MV-4-11 (cell line): Measurements from ENCODE around the gene P2RY2.

Source experiments
- DNase-seq: peaks from one replicate; lab custom pipeline; 2025; lab: John Stamatoyannopoulos, UW

P2RY2 gene

GRCh38 chr11:73244589-73245240, 26.6 kb downstream of the P2RY2 start:
- DNase-seq = no peak

- no peak for DNase-seq
Observed at GRCh38 chr11:73245461-73245860, 27.4 kb downstream of the P2RY2 start.

- no peak for DNase-seq
Observed at GRCh38 chr11:73246303-73246702, 28.2 kb downstream of the P2RY2 start.

GRCh38 chr11:73248526-73249185, 30.6 kb downstream of the P2RY2 start:
- no peak for DNase-seq

GRCh38 chr11:73249304-73249703, 31.2 kb downstream of the P2RY2 start:
- no peak for DNase-seq

- DNase-seq = peak; percentile 35
Observed at GRCh38 chr11:73249853-73250783, 32.0 kb downstream of the P2RY2 start.

GRCh38 chr11:73252577-73253191, 34.6 kb downstream of the P2RY2 start:
- peak; percentile 34 for DNase-seq

GRCh38 chr11:73257342-73258103, 39.4 kb downstream of the P2RY2 start:
- no peak for DNase-seq

GRCh38 chr11:73258104-73259035, 40.3 kb downstream of the P2RY2 start:
- no peak for DNase-seq

GRCh38 chr11:73259406-73260126, 41.5 kb downstream of the P2RY2 start:
- no peak for DNase-seq

- no peak for DNase-seq
Observed at GRCh38 chr11:73260127-73260457, 42.0 kb downstream of the P2RY2 start.

- no peak for DNase-seq
Observed at GRCh38 chr11:73262851-73263495, 44.9 kb downstream of the P2RY2 start.

GRCh38 chr11:73263640-73264039, 45.6 kb downstream of the P2RY2 start:
- no peak for DNase-seq

- no peak for DNase-seq
Observed at GRCh38 chr11:73265278-73265810, 47.3 kb downstream of the P2RY2 start.

- no peak for DNase-seq
Observed at GRCh38 chr11:73265853-73266645, 48.0 kb downstream of the P2RY2 start.

GRCh38 chr11:73266646-73267020, 48.6 kb downstream of the P2RY2 start:
- DNase-seq = no peak

GRCh38 chr11:73267122-73267846, 49.2 kb downstream of the P2RY2 start:
- DNase-seq = no peak
